Neural cell (in vitro differentiated cells): ENCODE measurements around the gene TEX22. TPM values are rescaled to one million over a fixed set of nuclear protein-coding genes. Genes with fewer than 3 reads are reported as not detected.

ENCODE experiments used
- H2AFZ ChIP-seq: fragments of 200-600, 300-800 bp; sonication (generic), shearing (Covaris generic); 2 replicates; pipeline ENCODE4 v1.6.0; 2014; ENCODE audit warnings: low read depth, mild to moderate bottlenecking, antibody characterized with exemption, low read length, moderate library complexity
- H3F3A ChIP-seq: fragments of 200-600 bp; shearing (Covaris generic); 2 replicates; pipeline ENCODE4 v1.6.1; 2016; ENCODE audit warnings: mild to moderate bottlenecking, moderate library complexity, mixed read lengths, antibody characterized with exemption, low read length; ENCODE audit not compliant: insufficient read depth, poor library complexity, severe bottlenecking
- H3K27ac ChIP-seq: fragments of 200-600, 300-800 bp; sonication (generic), shearing (Covaris generic); 2 replicates; pipeline ENCODE4 v1.5.1; 2014; ENCODE audit warnings: mild to moderate bottlenecking, low read length, moderate library complexity
- H3K27me3 ChIP-seq: fragments of 300-800, 200-600 bp; sonication (generic), shearing (Covaris generic); 2 replicates; pipeline ENCODE4 v1.6.0; 2014; ENCODE audit warnings: mild to moderate bottlenecking, low read depth, low read length, moderate library complexity; ENCODE audit not compliant: insufficient read depth
- H3K36me3 ChIP-seq: fragments of 300-800, 200-600 bp; sonication (generic), shearing (Covaris generic); 2 replicates; pipeline ENCODE4 v1.5.1; 2014; ENCODE audit warnings: mild to moderate bottlenecking, antibody characterized with exemption, low read length, moderate library complexity; ENCODE audit not compliant: insufficient read depth
- H3K4me2 ChIP-seq: fragments of 300-800, 200-600 bp; sonication (generic), shearing (Covaris generic); 2 replicates; pipeline ENCODE4 v1.6.0; 2014; ENCODE audit warnings: mild to moderate bottlenecking, low read length
- H3K4me3 ChIP-seq: fragments of 300-800, 200-600 bp; sonication (generic), shearing (Covaris generic); 2 replicates; pipeline ENCODE4 v1.5.1; 2014; ENCODE audit warnings: mild to moderate bottlenecking, low read length, moderate library complexity
- H3K79me2 ChIP-seq: fragments of 200-600 bp; shearing (Covaris generic); replicated peaks from 2 replicates; pipeline ENCODE4 v1.6.0; 2014; ENCODE audit warnings: mild to moderate bottlenecking, low read length, moderate library complexity; ENCODE audit not compliant: insufficient read depth
- H3K9ac ChIP-seq: fragments of 300-800, 200-600 bp; sonication (generic), shearing (Covaris generic); 2 replicates; pipeline ENCODE4 v1.6.1; 2016; ENCODE audit warnings: mild to moderate bottlenecking, low read length, mixed read lengths
- H3K9me2 ChIP-seq: fragments of 200-600 bp; shearing (Covaris generic); 2 replicates; pipeline ENCODE4 v1.6.1; 2016; ENCODE audit warnings: mild to moderate bottlenecking, low read length, mixed read lengths; ENCODE audit not compliant: insufficient read depth
- H3K9me3 ChIP-seq: fragments of 200-600, 300-800 bp; sonication (generic), shearing (Covaris generic); 2 replicates; pipeline ENCODE4 v1.6.1; 2016; ENCODE audit warnings: mild to moderate bottlenecking, mixed run types, low read length, moderate library complexity, mixed read lengths
- H4K20me1 ChIP-seq: fragments of 200-600 bp; shearing (Covaris generic); 2 replicates; pipeline ENCODE4 v1.6.1; 2016; ENCODE audit warnings: mild to moderate bottlenecking, mixed run types; ENCODE audit not compliant: insufficient read depth
- EP300 ChIP-seq: fragments of 450-650 bp; conservative IDR thresholded peaks from 2 replicates; pipeline ENCODE4 v1.6.1; 2014; ENCODE audit warnings: antibody characterized with exemption, mild to moderate bottlenecking, moderate library complexity; ENCODE audit not compliant: poor library complexity, severe bottlenecking
- EZH2 ChIP-seq: fragments of 200-600, 300-800 bp; shearing (Covaris generic), sonication (generic); IDR thresholded peaks from 2 replicates; pipeline ENCODE4 v1.6.1; 2014; ENCODE audit warnings: antibody characterized with exemption, low read length, borderline replicate concordance, mild to moderate bottlenecking; ENCODE audit not compliant: insufficient read depth, poor library complexity, severe bottlenecking
- MXI1 ChIP-seq: fragments of 450-650 bp; conservative IDR thresholded peaks from 2 replicates; pipeline ENCODE4 v1.6.1; 2014; ENCODE audit warnings: antibody characterized with exemption, mild to moderate bottlenecking; ENCODE audit not compliant: poor library complexity, severe bottlenecking
- POLR2AphosphoS5 ChIP-seq: IDR thresholded peaks from 2 replicates; pipeline ENCODE4 v1.6.1; 2012
- RAD21 ChIP-seq: fragments of 450-650 bp; conservative IDR thresholded peaks from 2 replicates; pipeline ENCODE4 v1.6.1; 2014; ENCODE audit warnings: antibody characterized with exemption, mild to moderate bottlenecking, moderate library complexity
- REST ChIP-seq: IDR thresholded peaks from 2 replicates; pipeline ENCODE4 v1.6.1; 2012; ENCODE audit warnings: borderline replicate concordance
- SMC3 ChIP-seq: fragments of 450-650 bp; conservative IDR thresholded peaks from 2 replicates; pipeline ENCODE4 v1.6.1; 2014; ENCODE audit warnings: antibody characterized with exemption, mild to moderate bottlenecking, moderate library complexity; ENCODE audit not compliant: poor library complexity
- TAF1 ChIP-seq: IDR thresholded peaks from 2 replicates; pipeline ENCODE4 v1.6.1; 2012; ENCODE audit warnings: low read depth
- polyA plus RNA-seq: library from polyadenylated mRNA; depleted of rRNA; stranded (reverse); fragments of >200 nt; gene quantifications from 2 replicates; pipeline ENCODE4 v1.2.3, GENCODE V29; 2014
- TF ChIP-seq, protein P1 (sequence below): fragments of 450-650 bp; IDR thresholded peaks from 2 replicates; pipeline ENCODE4 v1.5.1; 2014; ENCODE audit warnings: antibody characterized with exemption, mild to moderate bottlenecking, moderate library complexity; ENCODE audit not compliant: poor library complexity, severe bottlenecking

Gene TEX22
- polyA plus RNA-seq, 1 donor from 2014 or later, result 0.22 TPM

- H3K27me3 ChIP-seq, result peaks cover 17% of the 10 kb centered on the region
- no peaks in the 10 kb centered on the region for H3F3A ChIP-seq
- TF ChIP-seq POLR2AphosphoS5 (no peak), MXI1 (no peak), EP300 (no peak), SMC3 (no peak), REST (no peak)
Measured at GRCh38 chr14:105408592-105408991, 10.3 kb downstream of the TEX22 start.

DNA sequence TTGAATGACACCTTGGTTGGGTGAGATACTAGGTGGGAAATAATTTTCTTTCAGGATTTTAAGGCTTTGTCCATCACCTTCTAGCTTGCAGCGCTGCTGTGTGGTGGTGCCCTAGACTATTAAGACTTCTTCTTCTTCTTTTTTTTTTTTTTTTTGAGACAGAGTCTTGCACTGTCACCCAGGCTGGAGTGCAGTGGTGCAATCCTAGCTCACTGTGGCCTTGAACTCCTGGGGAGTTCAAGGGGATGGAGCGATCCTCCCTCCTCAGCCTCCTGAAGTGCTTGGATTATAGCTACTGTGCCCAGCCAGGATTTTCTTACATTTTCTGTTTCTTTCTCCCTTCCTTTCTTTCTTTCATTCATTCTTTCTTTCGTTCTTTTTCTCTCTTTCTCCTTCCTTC is 11.0 kb downstream of the TEX22 start:
- H3K79me2 ChIP-seq, result no peaks in the 10 kb centered on the region
- peaks cover 17% of the 10 kb centered on the region for H3K27me3 ChIP-seq
- no peaks in the 10 kb centered on the region for H4K20me1 ChIP-seq
- no peak overlapping the region for H3K4me2 ChIP-seq
- H3K9ac ChIP-seq, result no peak overlapping the region
- H2AFZ ChIP-seq, result no peak overlapping the region
- H3K9me3 ChIP-seq, result no peaks in the 10 kb centered on the region
- no peaks in the 10 kb centered on the region for H3K36me3 ChIP-seq
- no peaks in the 10 kb centered on the region for H3K9me2 ChIP-seq
- H3K4me3 ChIP-seq, result no peak overlapping the region
- H3F3A ChIP-seq, result no peaks in the 10 kb centered on the region
- TF ChIP-seq EP300 (no peak), EZH2 (no peak), RAD21 (no peak), TAF1 (no peak), SMC3 (no peak), REST (no peak), MXI1 (no peak), POLR2AphosphoS5 (no peak)
- TF ChIP-seq, protein P1, sequence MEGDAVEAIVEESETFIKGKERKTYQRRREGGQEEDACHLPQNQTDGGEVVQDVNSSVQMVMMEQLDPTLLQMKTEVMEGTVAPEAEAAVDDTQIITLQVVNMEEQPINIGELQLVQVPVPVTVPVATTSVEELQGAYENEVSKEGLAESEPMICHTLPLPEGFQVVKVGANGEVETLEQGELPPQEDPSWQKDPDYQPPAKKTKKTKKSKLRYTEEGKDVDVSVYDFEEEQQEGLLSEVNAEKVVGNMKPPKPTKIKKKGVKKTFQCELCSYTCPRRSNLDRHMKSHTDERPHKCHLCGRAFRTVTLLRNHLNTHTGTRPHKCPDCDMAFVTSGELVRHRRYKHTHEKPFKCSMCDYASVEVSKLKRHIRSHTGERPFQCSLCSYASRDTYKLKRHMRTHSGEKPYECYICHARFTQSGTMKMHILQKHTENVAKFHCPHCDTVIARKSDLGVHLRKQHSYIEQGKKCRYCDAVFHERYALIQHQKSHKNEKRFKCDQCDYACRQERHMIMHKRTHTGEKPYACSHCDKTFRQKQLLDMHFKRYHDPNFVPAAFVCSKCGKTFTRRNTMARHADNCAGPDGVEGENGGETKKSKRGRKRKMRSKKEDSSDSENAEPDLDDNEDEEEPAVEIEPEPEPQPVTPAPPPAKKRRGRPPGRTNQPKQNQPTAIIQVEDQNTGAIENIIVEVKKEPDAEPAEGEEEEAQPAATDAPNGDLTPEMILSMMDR, result no peak
- no peak overlapping the region for H3K27ac ChIP-seq

More at GRCh38 chr14:105408592-105408991, 10.3 kb downstream of the TEX22 start:
- Histone ChIP-seq H3K4me2 (no peak overlapping the region), H4K20me1 (no peaks in the 10 kb centered on the region), H3K4me3 (no peak overlapping the region), H3K9me3 (no peaks in the 10 kb centered on the region), H3K27ac (no peak overlapping the region), H3K79me2 (no peaks in the 10 kb centered on the region), H3K9ac (no peak overlapping the region), H3K9me2 (no peaks in the 10 kb centered on the region), H3K36me3 (no peaks in the 10 kb centered on the region), H2AFZ (no peak overlapping the region)
